ENCODE results near the gene AGPS. TPM values are rescaled to one million over a fixed set of nuclear protein-coding genes. Genes with fewer than 3 reads are reported as not detected.

AGPS gene
- total RNA-seq, 1 donor from 2014 or later, result 27.5 TPM

- intact Hi-C loops (cut with DNase I), result no loop called here
- no peak for DNase-seq (ENCODE audit: low spot score)
These were observed 114.4 kb downstream of the AGPS start for GRCh38 chr2:177506998-177507397.

- DNase-seq (ENCODE audit: low spot score), result no peak
- intact Hi-C loops (cut with DNase I), result no loop called here
These were observed 124.4 kb downstream of the AGPS start for GRCh38 chr2:177516824-177517544.

- intact Hi-C loops (cut with DNase I), result no loop called here
- no peak for DNase-seq (ENCODE audit: low spot score)
These were observed 126.2 kb downstream of the AGPS start for GRCh38 chr2:177518754-177519153.

- intact Hi-C loops (cut with DNase I), result no loop called here
- no peak for DNase-seq (ENCODE audit: low spot score)
These were observed 127.1 kb downstream of the AGPS start for GRCh38 chr2:177519534-177520115.

- no peak for DNase-seq (ENCODE audit: low spot score)
- intact Hi-C loops (cut with DNase I), result no loop called here
These were observed 127.8 kb downstream of the AGPS start for GRCh38 chr2:177520324-177520723.

GRCh38 chr2:177523781-177524180, 131.2 kb downstream of the AGPS start:
- intact Hi-C loops (cut with DNase I), result no loop called here
- DNase-seq (ENCODE audit: low spot score), result no peak

GRCh38 chr2:177525351-177525924, 132.9 kb downstream of the AGPS start:
- intact Hi-C loops (cut with DNase I), result no loop called here
- no peak for DNase-seq (ENCODE audit: low spot score)

- intact Hi-C loops (cut with DNase I), result no loop called here
- no peak for DNase-seq (ENCODE audit: low spot score)
These were observed 135.9 kb downstream of the AGPS start for GRCh38 chr2:177528351-177528933.

GRCh38 chr2:177529166-177529565, 136.6 kb downstream of the AGPS start:
- intact Hi-C loops (cut with DNase I), result no loop called here
- no peak for DNase-seq (ENCODE audit: low spot score)

GRCh38 chr2:177530561-177530960, 138.0 kb downstream of the AGPS start:
- intact Hi-C loops (cut with DNase I), result no loop called here
- no peak for DNase-seq (ENCODE audit: low spot score)

GRCh38 chr2:177531706-177532105, 139.1 kb downstream of the AGPS start:
- DNase-seq (ENCODE audit: low spot score), result no peak
- intact Hi-C loops (cut with DNase I), result no loop called here

GRCh38 chr2:177532567-177532966, 140.0 kb downstream of the AGPS start:
- intact Hi-C loops (cut with DNase I), result no loop called here
- DNase-seq (ENCODE audit: low spot score), result no peak

GRCh38 chr2:177533253-177533652, 140.7 kb downstream of the AGPS start:
- intact Hi-C loops (cut with DNase I), result no loop called here
- DNase-seq (ENCODE audit: low spot score), result no peak

- no peak for DNase-seq (ENCODE audit: low spot score)
- intact Hi-C loops (cut with DNase I), result no loop called here
These were observed 142.4 kb downstream of the AGPS start for GRCh38 chr2:177535000-177535399.

- DNase-seq (ENCODE audit: low spot score), result no peak
- intact Hi-C loops (cut with DNase I), result no loop called here
These were observed 143.5 kb downstream of the AGPS start for GRCh38 chr2:177535958-177536504.

GRCh38 chr2:177537213-177537612, 144.6 kb downstream of the AGPS start:
- intact Hi-C loops (cut with DNase I), result no loop called here
- no peak for DNase-seq (ENCODE audit: low spot score)

- no peak for DNase-seq (ENCODE audit: low spot score)
- intact Hi-C loops (cut with DNase I), result no loop called here
These were observed 145.1 kb downstream of the AGPS start for GRCh38 chr2:177537636-177538035.

- intact Hi-C loops (cut with DNase I), result no loop called here
- no peak for DNase-seq (ENCODE audit: low spot score)
These were observed 145.8 kb downstream of the AGPS start for GRCh38 chr2:177538323-177538722.

- DNase-seq (ENCODE audit: low spot score), result no peak
- intact Hi-C loops (cut with DNase I), result no loop called here
These were observed 147.7 kb downstream of the AGPS start for GRCh38 chr2:177540283-177540682.

- DNase-seq (ENCODE audit: low spot score), result no peak
- intact Hi-C loops (cut with DNase I), result no loop called here
These were observed 148.9 kb downstream of the AGPS start for GRCh38 chr2:177541258-177541991.
